Effector CD8-positive, alpha-beta T cell (primary cell): ENCODE data around the gene GRM5.
"Not testable (repeated sequence)": the region's sequence is repeated elsewhere in the genome, so short reads cannot be mapped to it uniquely, and the experiment has no call there.

ENCODE experiments used
- DNase-seq: peaks from one replicate; lab custom pipeline; 2025; lab: John Stamatoyannopoulos, UW
- total RNA-seq, 4 experiments: gene quantifications; one replicate each; lab custom pipeline; 2026; lab: John Stamatoyannopoulos, UW

GRM5 gene
- 0 to 0.54 (median 0.11) reads per million in 4 experiments for total RNA-seq

- not testable (repeated sequence) for DNase-seq
These were observed at the start of gene GRM5 for GRCh38 chr11:89065651-89066201. Gene GRM5 (minus strand): TSS chr11:89065982. CDS start chr11:89047872, 18,110 bp downstream.

GRCh38 chr11:89097956-89098355, 32.2 kb upstream of the GRM5 start:
- not testable (repeated sequence) for DNase-seq

GRCh38 chr11:89093806-89094205, 28.0 kb upstream of the GRM5 start:
- DNase-seq, result not testable (repeated sequence)

GRCh38 chr11:89084951-89085350, 19.2 kb upstream of the GRM5 start:
- not testable (repeated sequence) for DNase-seq

- not testable (repeated sequence) for DNase-seq
These were observed 5.1 kb upstream of the GRM5 start for GRCh38 chr11:89070911-89071310.

- no peak for DNase-seq
These were observed 1.5 kb upstream of the GRM5 start for GRCh38 chr11:89067264-89067663.

- no peak for DNase-seq
These were observed 716 bp downstream of the GRM5 start for GRCh38 chr11:89065066-89065465.

GRCh38 chr11:89063481-89063951, 2.3 kb downstream of the GRM5 start:
- not testable (repeated sequence) for DNase-seq

- DNase-seq, result not testable (repeated sequence)
These were observed 2.9 kb downstream of the GRM5 start for GRCh38 chr11:89062771-89063298.

- not testable (repeated sequence) for DNase-seq
These were observed 3.9 kb downstream of the GRM5 start for GRCh38 chr11:89061839-89062238.

- not testable (repeated sequence) for DNase-seq
These were observed 8.4 kb downstream of the GRM5 start for GRCh38 chr11:89057406-89057805.

GRCh38 chr11:89052220-89052619, 13.6 kb downstream of the GRM5 start:
- no peak for DNase-seq

GRCh38 chr11:89047159-89047558, 18.6 kb downstream of the GRM5 start:
- DNase-seq, result not testable (repeated sequence)

GRCh38 chr11:89043861-89044588, 21.8 kb downstream of the GRM5 start:
- not testable (repeated sequence) for DNase-seq

- not testable (repeated sequence) for DNase-seq
These were observed 36.1 kb downstream of the GRM5 start for GRCh38 chr11:89029671-89030070.

- no peak for DNase-seq
These were observed 44.4 kb downstream of the GRM5 start for GRCh38 chr11:89021339-89021738.

GRCh38 chr11:89019827-89020547, 45.8 kb downstream of the GRM5 start:
- DNase-seq, result not testable (repeated sequence)

- DNase-seq, result no peak
These were observed 49.6 kb downstream of the GRM5 start for GRCh38 chr11:89016214-89016613.

- no peak for DNase-seq
These were observed 50.2 kb downstream of the GRM5 start for GRCh38 chr11:89015614-89016013.

GRCh38 chr11:89000852-89001251, 64.9 kb downstream of the GRM5 start:
- not testable (repeated sequence) for DNase-seq

GRCh38 chr11:88979641-88980040, 86.1 kb downstream of the GRM5 start:
- no peak for DNase-seq

- not testable (repeated sequence) for DNase-seq
These were observed 86.8 kb downstream of the GRM5 start for GRCh38 chr11:88978992-88979391.
